Colonic mucosa (tissue), 4 donors: Measurements from ENCODE around the gene ZSWIM1. TPM values are rescaled to one million over a fixed set of nuclear protein-coding genes. Genes with fewer than 3 reads are reported as not detected.

Experiments used
- DNase-seq: peaks from one replicate; pipeline ENCODE4 v3.0.0-alpha.2; 2020
- H3K27ac ChIP-seq: fragments of 200-600 bp; one replicate; pipeline ENCODE4 v1.8.0; 2021
- H3K27me3 ChIP-seq: fragments of 200-600 bp; one replicate; pipeline ENCODE4 v1.8.0; 2021
- H3K36me3 ChIP-seq: fragments of 200-600 bp; one replicate; pipeline ENCODE4 v1.8.0; 2021
- H3K4me1 ChIP-seq: fragments of 200-600 bp; one replicate; pipeline ENCODE4 v1.8.0; 2021; ENCODE audit warnings: mild to moderate bottlenecking
- H3K4me3 ChIP-seq: fragments of 200-600 bp; one replicate; pipeline ENCODE4 v1.8.0; 2021
- H3K9ac ChIP-seq, 2 donors: one replicate each; pipeline ENCODE4 v1.7.0; 2013; ENCODE audit warnings: control low read depth in 2 of 2, low read depth in 2 of 2, low read length in 2 of 2
- H3K9me3 ChIP-seq: fragments of 200-600 bp; one replicate; pipeline ENCODE4 v1.8.0; 2021
- CTCF ChIP-seq: fragments of 200-600 bp; IDR thresholded peaks from one replicate; pipeline ENCODE4 v1.8.0; 2022; ENCODE audit warnings: antibody characterized with exemption, mild to moderate bottlenecking
- intact Hi-C: fragments of 100-400 bp; cut with DNase I; formaldehyde crosslinking; loops from one replicate; pipeline ENCODE4 v1.14.1; 2022
- total RNA-seq, 2 donors: library from RNA; stranded (reverse); fragmentation: NEBNext Ultra II Directional in 1 of 2; extraction: Animal tissue kit (Norgen Biotek cat#: 25700) in 1 of 2; gene quantifications; one replicate each; pipeline ENCODE4 v1.2.1, GENCODE V29; 2021
- donor health status: healthy.
- donor health status: DM: no; HTN: no; CAD: no.
- donor health status: DM: no; HTN: no; CAD: no.

The ZSWIM1 gene
- total RNA-seq, 2 donors from 2014 or later, result 13.3 to 13.4 TPM

GRCh38 chr20:45848969-45849582 is 32.0 kb upstream of the ZSWIM1 start:
- Histone ChIP-seq H3K27ac (no peak overlapping the region), H3K4me3 (no peak overlapping the region), H3K9ac (no peak overlapping the region), H3K27me3 (no peaks in the 10 kb centered on the region), H3K9me3 (no peaks in the 10 kb centered on the region), H3K4me1 (no peaks in the 10 kb centered on the region), H3K36me3 (peaks cover 3% of the 10 kb centered on the region)
- DNase-seq, result no peak
- TF ChIP-seq CTCF, result no peak
- intact Hi-C loops, result no loop called here

- Histone ChIP-seq H3K9ac (no peak overlapping the region), H3K4me1 (no peaks in the 10 kb centered on the region), H3K4me3 (no peak overlapping the region), H3K36me3 (peaks cover 3% of the 10 kb centered on the region), H3K27me3 (no peaks in the 10 kb centered on the region), H3K27ac (no peak overlapping the region), H3K9me3 (no peaks in the 10 kb centered on the region)
- TF ChIP-seq CTCF, result no peak
- no peak for DNase-seq
- intact Hi-C loops, result no loop called here
Measured at GRCh38 chr20:45850238-45850637, 30.8 kb upstream of the ZSWIM1 start.

- H3K9ac ChIP-seq, result no peak overlapping the region
- H3K4me1 ChIP-seq, result peaks cover under 1% of the 10 kb centered on the region
- H3K9me3 ChIP-seq, result no peaks in the 10 kb centered on the region
- H3K27me3 ChIP-seq, result no peaks in the 10 kb centered on the region
- intact Hi-C loops, result no loop called here
- peaks cover 2% of the 10 kb centered on the region for H3K36me3 ChIP-seq
- no peak overlapping the region for H3K4me3 ChIP-seq
- H3K27ac ChIP-seq, result no peak overlapping the region
- DNase-seq, result no peak
- no peak for TF ChIP-seq CTCF
Measured at GRCh38 chr20:45850926-45851325, 30.1 kb upstream of the ZSWIM1 start.

GRCh38 chr20:45851501-45851900 is 29.5 kb upstream of the ZSWIM1 start:
- no peak for TF ChIP-seq CTCF
- Histone ChIP-seq H3K36me3 (no peaks in the 10 kb centered on the region), H3K27ac (no peak overlapping the region), H3K4me3 (no peak overlapping the region), H3K9me3 (no peaks in the 10 kb centered on the region), H3K4me1 (peaks cover 6% of the 10 kb centered on the region), H3K9ac (no peak overlapping the region), H3K27me3 (no peaks in the 10 kb centered on the region)
- no peak for DNase-seq
- intact Hi-C loops, result no loop called here

- no peaks in the 10 kb centered on the region for H3K27me3 ChIP-seq
- peaks cover 6% of the 10 kb centered on the region for H3K4me1 ChIP-seq
- no peak overlapping the region for H3K4me3 ChIP-seq
- no peak overlapping the region for H3K9ac ChIP-seq
- no peaks in the 10 kb centered on the region for H3K36me3 ChIP-seq
- TF ChIP-seq CTCF, result no peak
- intact Hi-C loops, result no loop called here
- H3K27ac ChIP-seq, result no peak overlapping the region
- H3K9me3 ChIP-seq, result no peaks in the 10 kb centered on the region
- DNase-seq, result no peak
Measured at GRCh38 chr20:45852326-45852725, 28.7 kb upstream of the ZSWIM1 start.
